Lower leg skin (tissue), 4 donors: ENCODE results near the gene CPTP. TPM values are rescaled to one million over a fixed set of nuclear protein-coding genes. Genes with fewer than 3 reads are reported as not detected.

Experiments
- DNase-seq, 2 donors: peaks; one replicate each; pipeline ENCODE4 v3.0.0-alpha.2; 2019; ENCODE audit warnings: low spot score in 2 of 2
- H3K4me3 ChIP-seq: fragments of 200-600 bp; sonication (generic); 2 replicates; pipeline ENCODE4 v1.5.1; 2017; ENCODE audit warnings: mild to moderate bottlenecking, low read depth; ENCODE audit not compliant: poor library complexity, severe bottlenecking
- CTCF ChIP-seq, 3 donors: fragments of 450-650 bp; IDR thresholded peaks; one replicate each; pipeline ENCODE4 v1.5.1; 2016; ENCODE audit warnings: antibody characterized with exemption in 3 of 3, mild to moderate bottlenecking in 3 of 3, moderate library complexity in 2 of 3
- POLR2A ChIP-seq, 2 donors: fragments of 450-650 bp; IDR thresholded peaks; one replicate each; pipeline ENCODE4 v1.6.1; 2016 to 2017; ENCODE audit warnings: antibody characterized with exemption in 2 of 2, mild to moderate bottlenecking in 1 of 2, moderate library complexity in 1 of 2
- WGBS, 2 donors: methylation state at CpG; one replicate each; pipeline ENCODE4 v1.1.5; 2018; 5-methylcytosine and 5-hydroxymethylcytosine counted together
- intact Hi-C: fragments of 100-400 bp; cut with DNase I; formaldehyde crosslinking; loops from one replicate; pipeline ENCODE4 v1.15.0; 2023; ENCODE audit warnings: low total_unique reads
- total RNA-seq, 4 donors: library from RNA; depleted of rRNA; stranded (reverse); fragments of >200 nt; gene quantifications; one replicate each; pipeline ENCODE4 v1.1.0, GENCODE V29; 2016

CPTP gene
- total RNA-seq, 4 donors from 2014 or later, result 51.0 to 62.9 (median 57.4) TPM

DNA sequence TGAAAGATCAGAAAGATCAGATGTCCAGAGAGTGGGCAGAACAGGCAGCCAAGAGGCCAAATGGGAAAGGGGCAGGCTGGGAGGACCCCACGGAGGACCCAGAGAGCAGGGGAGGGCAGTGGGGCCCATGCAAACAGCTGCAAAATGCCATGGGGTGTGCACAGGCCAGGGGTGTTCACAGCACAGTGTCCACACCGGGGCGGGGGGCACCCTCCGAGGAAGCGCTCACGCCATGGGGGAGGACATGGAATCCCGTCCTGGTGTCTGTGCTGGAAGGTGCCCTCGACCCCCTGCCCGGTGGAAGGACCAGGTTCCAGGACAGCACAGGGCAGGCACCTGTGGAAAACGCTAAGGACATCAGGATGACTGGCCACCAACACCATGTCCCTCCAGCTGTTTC lies 1.6 kb upstream of the CPTP start:
- intact Hi-C loops, result no loop called here

GRCh38 chr1:1324084-1324523 lies 498 bp upstream of the CPTP start:
- no peak for TF ChIP-seq POLR2A (IDR thresholded peaks at IDR 0.05)
- TF ChIP-seq CTCF (IDR thresholded peaks at IDR 0.05), result no peak
- 0 to 1% methylated on average over 25 to 27 of the region's 41 CpGs for WGBS, 2 donors
- H3K4me3 ChIP-seq, result peak overlapping the region; percentile 70
- intact Hi-C loops, result no loop called here
- DNase-seq, result no peak

More for the DNA sequence above, 1.6 kb upstream of the CPTP start:
- 84 to 91% methylated on average over 10 of the region's 10 CpGs for WGBS, 2 donors
- no peak for TF ChIP-seq CTCF (IDR thresholded peaks at IDR 0.05)
- no peak for TF ChIP-seq POLR2A (IDR thresholded peaks at IDR 0.05)
- no peak for DNase-seq
- no peak overlapping the region for H3K4me3 ChIP-seq

GRCh38 chr1:1325288-1326074 lies 879 bp downstream of the CPTP start:
- no peak for DNase-seq
- WGBS, 2 donors, result 26 to 36% methylated on average over 11 to 12 of the region's 16 CpGs
- TF ChIP-seq CTCF (IDR thresholded peaks at IDR 0.05) (no peak), POLR2A (IDR thresholded peaks at IDR 0.05) (no peak)
- H3K4me3 ChIP-seq, result peak overlapping the region; percentile 61
- intact Hi-C loops, result no loop called here

DNA sequence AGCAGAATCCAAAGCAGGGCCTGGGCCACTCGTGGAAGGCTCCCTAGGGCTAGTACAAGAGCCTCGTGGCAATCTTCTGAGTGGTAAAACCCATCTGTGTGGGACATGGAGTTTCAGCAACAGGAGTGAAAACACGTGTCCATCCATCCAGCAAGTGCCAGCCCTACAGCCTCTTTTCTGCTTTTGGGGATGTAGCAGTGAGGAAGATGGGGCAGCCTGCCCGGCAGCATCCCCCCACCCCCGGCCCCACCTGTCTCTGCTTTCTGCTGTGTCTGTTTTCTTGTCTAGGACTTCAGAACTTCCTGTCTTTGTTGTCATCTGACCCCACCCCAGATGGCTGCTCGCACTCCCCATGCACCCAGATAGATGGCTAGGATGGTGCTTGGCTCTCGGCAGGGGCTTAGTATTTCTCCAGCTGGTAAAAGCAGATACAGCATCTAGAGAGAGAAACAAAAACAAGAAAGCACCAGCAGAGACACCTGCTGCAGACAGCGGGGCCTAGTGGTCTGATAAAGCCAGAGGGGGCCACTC lies 1.5 kb downstream of the CPTP start:
- no peak overlapping the region for H3K4me3 ChIP-seq
- intact Hi-C loops, result no loop called here
- WGBS, 2 donors, result 51 to 57% methylated on average over 8 of the region's 8 CpGs
- no peak for DNase-seq
- TF ChIP-seq CTCF (IDR thresholded peaks at IDR 0.05) (no peak), POLR2A (IDR thresholded peaks at IDR 0.05) (no peak)

DNA sequence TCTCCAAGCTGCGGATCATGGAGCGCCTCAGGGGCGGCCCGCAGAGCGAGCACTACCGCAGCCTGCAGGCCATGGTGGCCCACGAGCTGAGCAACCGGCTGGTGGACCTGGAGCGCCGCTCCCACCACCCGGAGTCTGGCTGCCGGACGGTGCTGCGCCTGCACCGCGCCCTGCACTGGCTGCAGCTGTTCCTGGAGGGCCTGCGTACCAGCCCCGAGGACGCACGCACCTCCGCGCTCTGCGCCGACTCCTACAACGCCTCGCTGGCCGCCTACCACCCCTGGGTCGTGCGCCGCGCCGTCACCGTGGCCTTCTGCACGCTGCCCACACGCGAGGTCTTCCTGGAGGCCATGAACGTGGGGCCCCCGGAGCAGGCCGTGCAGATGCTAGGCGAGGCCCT lies 2.7 kb downstream of the CPTP start:
- intact Hi-C loops, result no loop called here
- no peak for DNase-seq
- TF ChIP-seq CTCF (IDR thresholded peaks at IDR 0.05) (no peak), POLR2A (IDR thresholded peaks at IDR 0.05) (no peak)
- WGBS, 2 donors, result 91% methylated on average over 33 to 35 of the region's 40 CpGs
- H3K4me3 ChIP-seq, result no peak overlapping the region
